NCI-H524 treated with DMSO at 0.1 percent for 48 hours (cell line): ENCODE data around the gene CLCN7.

Source experiments
- DNase-seq: peaks from one replicate; lab custom pipeline; 2025; lab: John Stamatoyannopoulos, UW

CLCN7 gene

GRCh38 chr16:1401758-1402154, 73.1 kb downstream of the CLCN7 start:
- DNase-seq = no peak

GRCh38 chr16:1401061-1401757, 73.6 kb downstream of the CLCN7 start:
- DNase-seq = no peak

- no peak for DNase-seq
Measured at GRCh38 chr16:1398826-1399581, 75.8 kb downstream of the CLCN7 start.

- no peak for DNase-seq
Measured at GRCh38 chr16:1398351-1398750, 76.5 kb downstream of the CLCN7 start.

- DNase-seq = no peak
Measured at GRCh38 chr16:1397779-1398178, 77.0 kb downstream of the CLCN7 start.

- DNase-seq = no peak
Measured at GRCh38 chr16:1395444-1396031, 79.3 kb downstream of the CLCN7 start.
